GM12875 (cell line): Measurements from ENCODE around the gene GNA14.
A peak's percentile ranks its signal among the peaks of the same experiment; 100 is the strongest.

Experiments
- H3K4me3 ChIP-seq: one replicate; pipeline ENCODE4 v1.5.1; 2011; ENCODE audit warnings: low read depth, low read length, control low read depth
- CTCF ChIP-seq: IDR thresholded peaks from 2 replicates; pipeline ENCODE4 v1.5.1; 2011; ENCODE audit warnings: low read depth, mild to moderate bottlenecking, control low read depth, inconsistent platforms, low read length, moderate library complexity, borderline replicate concordance; ENCODE audit not compliant: insufficient read depth

GNA14 gene

GRCh38 chr9:77471572-77471971, 176.6 kb downstream of the GNA14 start:
- H3K4me3 ChIP-seq, result no peak overlapping the region
- TF ChIP-seq CTCF, result no peak

- no peak overlapping the region for H3K4me3 ChIP-seq
- no peak for TF ChIP-seq CTCF
Observed at GRCh38 chr9:77469515-77470231, 178.4 kb downstream of the GNA14 start.

- H3K4me3 ChIP-seq, result no peak overlapping the region
- TF ChIP-seq CTCF, result no peak
Observed at GRCh38 chr9:77464661-77465060, 183.5 kb downstream of the GNA14 start.

- no peak overlapping the region for H3K4me3 ChIP-seq
- TF ChIP-seq CTCF, result no peak
Observed at GRCh38 chr9:77463151-77463550, 185.0 kb downstream of the GNA14 start.

GRCh38 chr9:77462066-77462465, 186.1 kb downstream of the GNA14 start:
- no peak overlapping the region for H3K4me3 ChIP-seq
- no peak for TF ChIP-seq CTCF

- H3K4me3 ChIP-seq, result no peak overlapping the region
- TF ChIP-seq CTCF, result no peak
Observed at GRCh38 chr9:77460938-77461337, 187.2 kb downstream of the GNA14 start.

GRCh38 chr9:77457916-77458592, 190.1 kb downstream of the GNA14 start:
- H3K4me3 ChIP-seq, result no peak overlapping the region
- peak; percentile 91 for TF ChIP-seq CTCF
